Measurements from ENCODE around the gene NCK2.
A peak's percentile ranks its signal among the peaks of the same experiment; 100 is the strongest.

Gene NCK2

GRCh38 chr2:105744909-105745853 lies at the start of gene NCK2:
Gene NCK2 (plus strand): TSS chr2:105744912. CDS start chr2:105855064, 110,152 bp downstream.
- H3K27me3 Mint-ChIP-seq = no peaks in the 10 kb centered on the region
- H3K9me3 Mint-ChIP-seq = no peaks in the 10 kb centered on the region
- H3K36me3 Mint-ChIP-seq (ENCODE audit: low read depth) = peaks cover 44% of the 10 kb centered on the region
- peak; percentile 67 for DNase-seq
- H3K4me3 Mint-ChIP-seq = peak within 1 kb of the TSS; percentile 87
- H3K27ac Mint-ChIP-seq = peak within 1 kb of the TSS; percentile 98
- H3K4me1 Mint-ChIP-seq (ENCODE audit: low read depth) = peaks cover 80% of the 10 kb centered on the region

GRCh38 chr2:105697781-105698449 lies 46.8 kb upstream of the NCK2 start:
- H3K4me1 Mint-ChIP-seq (ENCODE audit: low read depth) = no peaks in the 10 kb centered on the region
- no peaks in the 10 kb centered on the region for H3K9me3 Mint-ChIP-seq
- H3K36me3 Mint-ChIP-seq (ENCODE audit: low read depth) = no peaks in the 10 kb centered on the region
- no peak overlapping the region for H3K27ac Mint-ChIP-seq
- H3K27me3 Mint-ChIP-seq = no peaks in the 10 kb centered on the region
- DNase-seq = no peak
- H3K4me3 Mint-ChIP-seq = no peak overlapping the region

- Mint-ChIP-seq H3K36me3 (ENCODE audit: low read depth) (no peaks in the 10 kb centered on the region), H3K9me3 (no peaks in the 10 kb centered on the region), H3K4me1 (ENCODE audit: low read depth) (no peaks in the 10 kb centered on the region), H3K4me3 (no peak overlapping the region), H3K27me3 (no peaks in the 10 kb centered on the region), H3K27ac (no peak overlapping the region)
- no peak for DNase-seq
Measured at GRCh38 chr2:105698820-105699219, 45.9 kb upstream of the NCK2 start.

GRCh38 chr2:105701042-105701441 lies 43.7 kb upstream of the NCK2 start:
- no peaks in the 10 kb centered on the region for H3K36me3 Mint-ChIP-seq (ENCODE audit: low read depth)
- no peak overlapping the region for H3K27ac Mint-ChIP-seq
- no peak for DNase-seq
- no peaks in the 10 kb centered on the region for H3K27me3 Mint-ChIP-seq
- no peak overlapping the region for H3K4me3 Mint-ChIP-seq
- no peaks in the 10 kb centered on the region for H3K9me3 Mint-ChIP-seq
- H3K4me1 Mint-ChIP-seq (ENCODE audit: low read depth) = no peaks in the 10 kb centered on the region

- no peaks in the 10 kb centered on the region for H3K27me3 Mint-ChIP-seq
- H3K36me3 Mint-ChIP-seq (ENCODE audit: low read depth) = no peaks in the 10 kb centered on the region
- H3K9me3 Mint-ChIP-seq = no peaks in the 10 kb centered on the region
- no peak overlapping the region for H3K4me3 Mint-ChIP-seq
- DNase-seq = no peak
- no peak overlapping the region for H3K27ac Mint-ChIP-seq
- H3K4me1 Mint-ChIP-seq (ENCODE audit: low read depth) = peaks cover 4% of the 10 kb centered on the region
Measured at GRCh38 chr2:105708697-105709096, 36.0 kb upstream of the NCK2 start.

- Mint-ChIP-seq H3K36me3 (ENCODE audit: low read depth) (no peaks in the 10 kb centered on the region), H3K27ac (no peak overlapping the region), H3K4me3 (no peak overlapping the region), H3K4me1 (ENCODE audit: low read depth) (peaks cover 4% of the 10 kb centered on the region), H3K9me3 (no peaks in the 10 kb centered on the region), H3K27me3 (no peaks in the 10 kb centered on the region)
- DNase-seq = no peak
Measured at GRCh38 chr2:105711394-105711793, 33.3 kb upstream of the NCK2 start.

- peaks cover 4% of the 10 kb centered on the region for H3K4me1 Mint-ChIP-seq (ENCODE audit: low read depth)
- no peaks in the 10 kb centered on the region for H3K36me3 Mint-ChIP-seq (ENCODE audit: low read depth)
- no peaks in the 10 kb centered on the region for H3K9me3 Mint-ChIP-seq
- H3K27me3 Mint-ChIP-seq = no peaks in the 10 kb centered on the region
- H3K4me3 Mint-ChIP-seq = no peak overlapping the region
- no peak for DNase-seq
- H3K27ac Mint-ChIP-seq = no peak overlapping the region
Measured at GRCh38 chr2:105712166-105712915, 32.4 kb upstream of the NCK2 start.

GRCh38 chr2:105712981-105713596 lies 31.6 kb upstream of the NCK2 start:
- Mint-ChIP-seq H3K4me3 (no peak overlapping the region), H3K27ac (no peak overlapping the region), H3K36me3 (ENCODE audit: low read depth) (no peaks in the 10 kb centered on the region), H3K27me3 (no peaks in the 10 kb centered on the region), H3K4me1 (ENCODE audit: low read depth) (peaks cover 3% of the 10 kb centered on the region), H3K9me3 (no peaks in the 10 kb centered on the region)
- no peak for DNase-seq

GRCh38 chr2:105714141-105714540 lies 30.6 kb upstream of the NCK2 start:
- Mint-ChIP-seq H3K27me3 (no peaks in the 10 kb centered on the region), H3K4me3 (no peak overlapping the region), H3K36me3 (ENCODE audit: low read depth) (no peaks in the 10 kb centered on the region), H3K4me1 (ENCODE audit: low read depth) (no peaks in the 10 kb centered on the region), H3K9me3 (no peaks in the 10 kb centered on the region), H3K27ac (no peak overlapping the region)
- DNase-seq = no peak

- Mint-ChIP-seq H3K4me3 (no peak overlapping the region), H3K27ac (no peak overlapping the region), H3K4me1 (ENCODE audit: low read depth) (peaks cover 8% of the 10 kb centered on the region), H3K27me3 (no peaks in the 10 kb centered on the region), H3K36me3 (ENCODE audit: low read depth) (no peaks in the 10 kb centered on the region), H3K9me3 (no peaks in the 10 kb centered on the region)
- DNase-seq = no peak
Measured at GRCh38 chr2:105718846-105719481, 25.7 kb upstream of the NCK2 start.

GRCh38 chr2:105721991-105722511 lies 22.7 kb upstream of the NCK2 start:
- Mint-ChIP-seq H3K9me3 (peaks cover 5% of the 10 kb centered on the region), H3K4me3 (no peak overlapping the region), H3K27me3 (no peaks in the 10 kb centered on the region), H3K27ac (peak overlapping the region; percentile 5), H3K4me1 (ENCODE audit: low read depth) (peaks cover 8% of the 10 kb centered on the region), H3K36me3 (ENCODE audit: low read depth) (no peaks in the 10 kb centered on the region)
- DNase-seq = no peak

- H3K27me3 Mint-ChIP-seq = no peaks in the 10 kb centered on the region
- no peaks in the 10 kb centered on the region for H3K36me3 Mint-ChIP-seq (ENCODE audit: low read depth)
- H3K4me1 Mint-ChIP-seq (ENCODE audit: low read depth) = peaks cover 8% of the 10 kb centered on the region
- no peak overlapping the region for H3K4me3 Mint-ChIP-seq
- no peak overlapping the region for H3K27ac Mint-ChIP-seq
- peaks cover 8% of the 10 kb centered on the region for H3K9me3 Mint-ChIP-seq
- DNase-seq = no peak
Measured at GRCh38 chr2:105722726-105723297, 21.9 kb upstream of the NCK2 start.

- no peak for DNase-seq
- no peaks in the 10 kb centered on the region for H3K27me3 Mint-ChIP-seq
- H3K36me3 Mint-ChIP-seq (ENCODE audit: low read depth) = no peaks in the 10 kb centered on the region
- peaks cover 8% of the 10 kb centered on the region for H3K4me1 Mint-ChIP-seq (ENCODE audit: low read depth)
- H3K9me3 Mint-ChIP-seq = peaks cover 8% of the 10 kb centered on the region
- no peak overlapping the region for H3K4me3 Mint-ChIP-seq
- H3K27ac Mint-ChIP-seq = no peak overlapping the region
Measured at GRCh38 chr2:105723431-105723830, 21.3 kb upstream of the NCK2 start.
